HG03354 (cell line): Measurements from ENCODE around the gene FAM83E.
"Not testable (repeated sequence)": the region's sequence is repeated elsewhere in the genome, so short reads cannot be mapped to it uniquely, and the experiment has no call there.

Source experiments
- ATAC-seq: cut with Tn5 transposase; IDR thresholded peaks from one replicate; pipeline ENCODE4 v1.9.1; 2021; ENCODE audit warnings: mild to moderate bottlenecking; ENCODE audit not compliant: unreplicated experiment, poor library complexity, severe bottlenecking

The FAM83E gene

GRCh38 chr19:48614436-48615230, at the start of gene FAM83E:
Gene FAM83E, minus strand, starts transcription at chr19:48615076. Its CDS starts 1,704 bp downstream, at chr19:48613372.
- no peak for ATAC-seq

- ATAC-seq = no peak
Observed at GRCh38 chr19:48664476-48664875, 49.6 kb upstream of the FAM83E start.

DNA sequence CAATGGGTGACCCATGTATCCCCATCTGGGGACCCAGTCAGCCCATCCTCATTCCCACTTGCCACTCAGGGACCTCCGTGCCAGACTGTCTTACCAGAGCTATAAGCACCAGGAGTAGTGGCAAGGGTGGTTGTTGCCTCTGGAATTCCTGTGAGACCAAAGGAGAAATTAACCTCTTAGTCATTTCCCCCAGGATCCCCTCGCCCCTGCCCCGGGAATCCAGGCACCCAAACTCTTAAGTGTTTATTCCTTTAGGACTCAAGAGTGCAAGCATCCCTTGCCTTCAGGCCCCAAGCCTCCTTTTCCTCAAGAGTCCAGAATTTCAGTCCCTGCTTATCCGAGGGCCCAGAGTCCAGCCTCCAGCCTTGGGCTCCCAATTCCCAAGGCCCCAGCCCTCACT, 48.8 kb upstream of the FAM83E start:
- no peak for ATAC-seq

GRCh38 chr19:48661711-48662090, 46.8 kb upstream of the FAM83E start:
- ATAC-seq = no peak

DNA sequence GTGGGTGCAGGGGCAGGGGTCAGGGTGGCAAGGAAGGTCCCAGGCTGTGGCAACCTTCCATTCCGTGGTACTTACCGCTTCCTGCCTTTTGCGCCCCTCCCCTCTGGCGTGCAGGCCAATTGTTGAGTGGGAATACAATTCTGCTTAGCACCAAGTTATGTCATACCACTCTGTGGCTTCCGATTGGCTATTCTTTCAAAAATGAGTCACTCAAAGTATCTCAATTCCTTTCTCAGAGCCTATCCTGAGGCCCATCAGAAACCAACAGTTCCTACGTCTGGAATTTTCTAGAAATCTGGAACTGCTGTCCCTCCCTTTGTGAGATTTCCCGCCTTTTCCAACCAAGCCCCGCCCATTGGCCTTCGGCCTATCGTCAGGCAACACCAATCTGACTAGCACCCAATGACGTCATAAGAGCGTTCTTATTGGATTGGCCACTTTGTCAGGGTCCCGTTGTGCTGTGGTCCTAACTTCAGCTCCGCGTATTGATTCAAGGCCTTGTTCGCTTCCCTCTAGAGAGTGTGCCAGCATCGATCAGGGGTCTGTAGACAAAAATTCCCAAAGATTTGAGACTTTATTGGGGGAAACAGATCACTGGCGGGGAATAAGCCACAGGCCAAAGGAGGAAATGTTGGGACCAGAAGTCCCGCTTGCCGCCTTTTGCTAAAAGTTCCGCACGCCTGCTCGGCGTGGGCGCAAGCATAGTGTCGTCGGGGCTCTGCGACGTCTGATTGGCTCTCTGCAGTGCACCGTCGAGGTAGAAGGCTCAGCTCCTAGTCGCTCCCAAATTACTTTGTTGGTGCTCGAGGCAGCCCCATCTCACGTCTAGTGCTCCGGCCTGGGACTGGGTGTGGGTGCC, 46.2 kb upstream of the FAM83E start:
- ATAC-seq = peak; percentile 91

DNA sequence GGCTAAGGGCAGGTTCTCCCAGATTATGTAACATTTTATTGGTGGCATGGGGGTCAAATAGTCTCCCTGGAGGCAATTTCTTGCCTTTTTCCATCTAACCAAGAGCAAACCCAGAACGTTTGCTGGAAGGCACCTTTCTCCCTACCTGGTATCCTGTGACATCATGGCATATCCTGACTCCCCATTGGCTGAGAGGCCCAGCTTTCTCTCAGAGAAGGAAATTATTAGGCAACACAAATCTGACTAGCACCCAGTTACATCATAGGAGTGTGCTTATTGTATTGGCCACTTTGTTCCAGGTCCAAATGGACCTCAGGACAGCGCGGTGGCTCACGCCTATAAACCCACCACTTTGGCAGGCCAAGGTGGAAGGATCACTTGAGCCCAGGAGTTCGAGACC, 44.9 kb upstream of the FAM83E start:
- ATAC-seq = no peak

- no peak for ATAC-seq
Observed at GRCh38 chr19:48658483-48658882, 43.6 kb upstream of the FAM83E start.

DNA sequence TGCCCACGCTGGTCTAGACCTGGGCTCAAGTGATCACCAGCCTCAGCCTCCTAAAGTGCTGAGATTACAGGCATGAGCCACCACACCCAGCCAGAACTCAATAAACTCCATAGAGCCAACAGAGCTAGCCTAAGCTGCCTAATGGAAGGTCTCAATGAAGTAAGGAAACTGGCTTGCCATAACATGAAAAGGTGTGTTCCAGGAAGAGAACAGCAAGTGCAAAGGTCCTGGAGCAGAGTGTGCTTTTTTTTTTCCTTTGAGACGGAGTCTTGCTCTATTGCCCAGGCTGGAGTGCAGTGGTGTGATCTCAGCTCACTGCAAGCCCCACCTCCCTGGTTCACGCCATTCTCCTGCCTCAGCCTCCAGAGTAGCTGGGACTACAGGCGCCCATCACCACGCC, 43.0 kb upstream of the FAM83E start:
- not testable (repeated sequence) for ATAC-seq

GRCh38 chr19:48656840-48657474, 42.1 kb upstream of the FAM83E start:
- ATAC-seq = no peak

DNA sequence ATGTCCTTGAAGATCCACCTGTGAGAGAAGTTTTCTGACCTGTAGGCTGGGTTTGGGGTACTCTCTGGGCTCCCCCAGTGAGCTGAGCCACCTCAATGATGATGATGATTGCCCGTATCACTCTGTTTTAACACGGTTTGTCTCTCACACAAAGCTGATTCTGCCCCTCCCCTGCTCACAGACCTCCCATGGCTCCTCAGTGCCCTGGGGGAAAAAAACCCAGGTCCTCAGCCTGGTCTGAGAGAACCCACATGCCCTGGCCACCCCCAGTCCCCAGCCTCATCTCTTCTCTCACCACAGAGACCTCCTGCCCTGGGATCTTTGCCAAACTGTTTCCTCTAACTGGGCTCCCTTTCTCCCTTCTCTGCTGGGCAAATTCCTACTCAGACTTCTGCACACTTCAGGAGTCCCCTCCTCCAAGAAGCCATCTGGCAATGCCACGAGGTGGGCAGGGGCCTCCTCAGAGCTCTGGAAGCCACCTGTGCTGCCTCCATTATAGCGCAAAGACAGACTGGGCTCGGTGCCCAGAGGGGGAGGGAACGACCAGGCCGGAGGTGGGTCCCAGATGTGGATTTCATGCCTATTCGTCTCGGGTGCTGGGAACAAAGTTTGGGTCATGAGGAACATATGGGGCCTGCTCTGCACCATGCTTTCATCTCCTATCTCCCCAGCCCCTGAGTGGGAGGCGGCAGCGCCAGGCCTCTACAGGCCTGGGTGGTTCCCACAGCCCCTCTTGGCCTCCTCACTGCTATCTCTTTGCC, 39.6 kb upstream of the FAM83E start:
- no peak for ATAC-seq

GRCh38 chr19:48651683-48652048, 36.8 kb upstream of the FAM83E start:
- no peak for ATAC-seq

GRCh38 chr19:48650974-48651682, 36.3 kb upstream of the FAM83E start:
- ATAC-seq = no peak

- ATAC-seq = no peak
Observed at GRCh38 chr19:48648134-48648533, 33.3 kb upstream of the FAM83E start.

DNA sequence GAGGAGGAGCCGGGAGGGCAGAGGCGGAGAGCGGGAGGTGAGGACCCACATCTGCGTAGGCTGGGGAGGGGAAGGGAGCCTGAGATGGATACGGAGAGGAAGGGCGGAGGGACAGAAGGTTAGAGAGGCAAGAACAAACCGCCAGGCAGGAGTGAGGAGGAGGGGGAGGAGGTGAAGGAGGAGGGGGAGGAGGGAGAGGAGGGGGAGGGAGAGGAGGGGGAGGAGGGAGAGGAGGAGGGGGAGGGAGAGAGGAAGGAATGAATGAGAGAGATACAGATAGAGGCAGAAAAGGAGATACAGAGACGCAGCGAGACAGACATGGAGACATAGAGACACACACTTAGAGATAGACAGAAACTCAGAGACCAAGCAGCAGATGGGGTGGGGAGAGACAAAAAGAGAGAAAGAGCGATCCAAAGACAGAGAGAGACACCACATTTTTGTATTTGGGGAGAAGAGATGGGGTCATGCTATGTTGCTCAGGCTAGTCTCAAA, 31.9 kb upstream of the FAM83E start:
- ATAC-seq = no peak

DNA sequence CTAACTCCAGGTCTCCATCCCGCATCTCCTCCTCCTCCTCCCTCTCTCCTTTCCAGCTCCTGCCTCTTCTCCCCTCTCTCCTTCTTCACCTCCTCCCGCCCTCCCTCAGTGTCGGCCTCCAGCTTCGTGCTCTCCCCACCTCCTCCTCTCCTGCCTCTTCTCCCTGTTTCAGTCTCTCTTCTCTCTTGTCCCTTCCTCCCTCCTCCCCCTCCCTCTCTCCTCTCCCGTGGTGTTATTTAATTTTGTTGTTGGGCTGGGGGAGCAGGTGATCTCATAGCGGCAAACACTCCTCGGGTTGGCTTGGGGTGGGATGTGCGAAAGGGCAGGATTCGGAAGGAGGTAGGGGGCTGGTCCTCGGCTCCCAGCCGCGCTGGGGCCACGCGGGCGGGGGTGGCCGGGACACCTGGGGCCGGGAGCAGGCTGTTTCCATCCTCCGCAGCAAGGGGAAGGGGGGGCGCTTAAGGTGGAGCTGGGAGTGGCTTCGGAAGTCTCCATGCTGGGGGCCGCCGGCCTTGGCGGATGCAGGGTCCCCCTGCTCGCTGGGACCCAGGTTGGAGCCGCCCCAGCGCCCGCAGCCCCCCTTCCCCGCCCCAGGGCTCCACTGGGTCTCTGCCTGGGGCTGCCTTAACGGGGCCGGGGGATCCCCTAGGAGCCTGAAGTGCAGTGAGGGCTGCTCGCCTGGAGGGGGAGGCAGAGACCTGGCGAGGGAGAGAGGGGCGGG, 31.3 kb upstream of the FAM83E start, which contains the start of gene CA11:
CA11 (minus strand) TSS at position 187 of the 721 bp plus-strand sequence. CDS start 555 bp downstream, outside the sequence.
- ATAC-seq = peak; percentile 72

- no peak for ATAC-seq
Observed at GRCh38 chr19:48645620-48646000, 30.7 kb upstream of the FAM83E start.

DNA sequence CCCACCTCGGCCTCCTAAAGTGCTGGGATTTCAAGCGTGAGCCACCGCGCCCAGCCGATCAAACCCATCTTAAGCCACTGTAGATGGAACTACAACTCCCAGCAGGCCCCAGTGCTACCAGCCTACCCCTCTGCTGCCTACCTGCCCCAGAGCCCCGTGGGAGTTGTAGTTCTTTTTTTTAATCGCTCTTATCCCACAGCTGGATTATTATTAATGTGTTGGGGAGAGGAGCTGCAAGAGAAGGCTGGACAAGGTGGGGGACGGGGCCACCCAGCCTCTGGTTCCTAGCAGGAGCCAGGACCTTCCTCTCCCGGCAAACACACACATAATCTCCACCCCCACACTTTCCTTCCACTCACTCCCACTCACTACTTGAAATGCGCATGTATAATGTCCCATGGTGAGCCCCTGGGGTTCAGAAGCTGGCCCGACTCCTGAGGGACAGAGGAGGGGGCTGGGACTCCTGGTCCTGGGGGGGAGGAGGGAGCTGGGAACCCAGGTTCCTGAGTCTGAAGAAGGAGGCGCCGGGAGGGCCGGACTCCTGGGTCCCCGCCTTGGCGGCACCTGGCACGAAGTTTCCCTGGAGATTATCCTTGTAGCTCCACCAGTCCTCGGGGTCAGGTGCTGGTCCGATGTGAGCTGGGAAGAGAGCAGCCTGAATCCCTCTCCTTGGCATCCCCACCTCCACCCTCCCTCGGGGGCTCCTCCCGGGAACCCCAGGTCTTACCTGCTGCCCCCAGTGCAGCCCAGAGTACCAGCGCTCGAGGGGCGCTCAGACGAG, 30.2 kb upstream of the FAM83E start:
- peak; percentile 57 for ATAC-seq

GRCh38 chr19:48644355-48644754, 29.5 kb upstream of the FAM83E start:
- no peak for ATAC-seq
